ENCODE measurements around the gene SLC39A12.

Gene SLC39A12

GRCh38 chr10:18059826-18060559 is 108.3 kb downstream of the SLC39A12 start:
- no peak for DNase-seq

GRCh38 chr10:18066947-18067346 is 115.2 kb downstream of the SLC39A12 start:
- no peak for DNase-seq

GRCh38 chr10:18068401-18068800 is 116.7 kb downstream of the SLC39A12 start:
- no peak for DNase-seq

- no peak for DNase-seq
Observed at GRCh38 chr10:18071591-18071990, 119.9 kb downstream of the SLC39A12 start.

GRCh38 chr10:18073314-18073713 is 121.6 kb downstream of the SLC39A12 start:
- no peak for DNase-seq

GRCh38 chr10:18075881-18076280 is 124.2 kb downstream of the SLC39A12 start:
- no peak for DNase-seq

GRCh38 chr10:18079665-18080295 is 128.1 kb downstream of the SLC39A12 start:
- no peak for DNase-seq

GRCh38 chr10:18082381-18082780 is 130.7 kb downstream of the SLC39A12 start:
- no peak for DNase-seq

GRCh38 chr10:18085855-18086254 is 134.1 kb downstream of the SLC39A12 start:
- DNase-seq, result no peak

GRCh38 chr10:18086746-18087145 is 135.0 kb downstream of the SLC39A12 start:
- no peak for DNase-seq

- DNase-seq, result no peak
Observed at GRCh38 chr10:18087355-18087754, 135.6 kb downstream of the SLC39A12 start.
